Mammary epithelial cell (primary cell): ENCODE data around the gene MPST.

Experiments used
- EZH2 ChIP-seq: IDR thresholded peaks from 2 replicates; pipeline ENCODE4 v1.6.1; 2012; ENCODE audit warnings: low read length, inconsistent platforms, borderline replicate concordance
- TF ChIP-seq, protein P1 (sequence below), 2 donors: IDR thresholded peaks in 1 of 2; conservative IDR thresholded peaks in 1 of 2; 2 replicates each; pipeline ENCODE4 v1.5.1; 2011 to 2012; ENCODE audit warnings: inconsistent platforms in 2 of 2, low read length in 2 of 2, mild to moderate bottlenecking in 2 of 2, control low read depth in 1 of 2, low read depth in 1 of 2; ENCODE audit not compliant: insufficient read depth in 1 of 2; ENCODE audit errors: extremely low read depth in 1 of 2

DNA sequence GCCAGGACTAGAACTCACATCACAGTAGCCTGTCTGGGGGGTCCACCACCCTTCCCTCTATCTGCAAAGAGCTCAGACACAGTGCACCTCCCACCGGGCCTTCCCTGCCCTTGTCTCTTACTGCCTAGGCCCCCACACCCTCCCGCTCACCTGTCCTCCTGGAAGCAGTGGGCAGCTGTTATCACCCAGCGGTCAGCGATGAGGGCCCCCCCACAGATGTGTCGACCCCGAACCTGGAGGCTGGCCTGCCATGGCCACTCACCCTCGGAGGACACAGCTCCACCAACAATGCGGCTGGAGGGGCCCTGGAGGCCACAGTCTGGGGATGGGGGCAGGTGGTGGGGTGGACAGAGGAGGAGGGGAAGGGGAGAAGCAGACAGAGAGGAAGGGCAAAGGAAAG lies 50.8 kb downstream of the MPST start:
- TF ChIP-seq, protein P1, sequence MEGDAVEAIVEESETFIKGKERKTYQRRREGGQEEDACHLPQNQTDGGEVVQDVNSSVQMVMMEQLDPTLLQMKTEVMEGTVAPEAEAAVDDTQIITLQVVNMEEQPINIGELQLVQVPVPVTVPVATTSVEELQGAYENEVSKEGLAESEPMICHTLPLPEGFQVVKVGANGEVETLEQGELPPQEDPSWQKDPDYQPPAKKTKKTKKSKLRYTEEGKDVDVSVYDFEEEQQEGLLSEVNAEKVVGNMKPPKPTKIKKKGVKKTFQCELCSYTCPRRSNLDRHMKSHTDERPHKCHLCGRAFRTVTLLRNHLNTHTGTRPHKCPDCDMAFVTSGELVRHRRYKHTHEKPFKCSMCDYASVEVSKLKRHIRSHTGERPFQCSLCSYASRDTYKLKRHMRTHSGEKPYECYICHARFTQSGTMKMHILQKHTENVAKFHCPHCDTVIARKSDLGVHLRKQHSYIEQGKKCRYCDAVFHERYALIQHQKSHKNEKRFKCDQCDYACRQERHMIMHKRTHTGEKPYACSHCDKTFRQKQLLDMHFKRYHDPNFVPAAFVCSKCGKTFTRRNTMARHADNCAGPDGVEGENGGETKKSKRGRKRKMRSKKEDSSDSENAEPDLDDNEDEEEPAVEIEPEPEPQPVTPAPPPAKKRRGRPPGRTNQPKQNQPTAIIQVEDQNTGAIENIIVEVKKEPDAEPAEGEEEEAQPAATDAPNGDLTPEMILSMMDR (conservative IDR thresholded peaks at IDR 0.05 in 1 of 2, IDR thresholded peaks at IDR 0.05 in 1 of 2; ENCODE audit: extremely low read depth in 1 of 2, insufficient read depth in 1 of 2, low read depth in 1 of 2, low read length in 2 of 2): no peak
- TF ChIP-seq EZH2: no peak
